C1 segment of cervical spinal cord (tissue), 14 donors: Measurements from ENCODE around the gene GALNT14.
A peak's percentile ranks its signal among the peaks of the same experiment; 100 is the strongest.
"Not testable (repeated sequence)": the region's sequence is repeated elsewhere in the genome, so short reads cannot be mapped to it uniquely, and the experiment has no call there.

Experiments
- DNase-seq, 14 donors: peaks; one replicate each; lab custom pipeline; 2025; lab: John Stamatoyannopoulos, UW

The GALNT14 gene, protein sequence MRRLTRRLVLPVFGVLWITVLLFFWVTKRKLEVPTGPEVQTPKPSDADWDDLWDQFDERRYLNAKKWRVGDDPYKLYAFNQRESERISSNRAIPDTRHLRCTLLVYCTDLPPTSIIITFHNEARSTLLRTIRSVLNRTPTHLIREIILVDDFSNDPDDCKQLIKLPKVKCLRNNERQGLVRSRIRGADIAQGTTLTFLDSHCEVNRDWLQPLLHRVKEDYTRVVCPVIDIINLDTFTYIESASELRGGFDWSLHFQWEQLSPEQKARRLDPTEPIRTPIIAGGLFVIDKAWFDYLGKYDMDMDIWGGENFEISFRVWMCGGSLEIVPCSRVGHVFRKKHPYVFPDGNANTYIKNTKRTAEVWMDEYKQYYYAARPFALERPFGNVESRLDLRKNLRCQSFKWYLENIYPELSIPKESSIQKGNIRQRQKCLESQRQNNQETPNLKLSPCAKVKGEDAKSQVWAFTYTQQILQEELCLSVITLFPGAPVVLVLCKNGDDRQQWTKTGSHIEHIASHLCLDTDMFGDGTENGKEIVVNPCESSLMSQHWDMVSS

GRCh38 chr2:31138037-31138962 is at the start of gene GALNT14:
GALNT14 (minus strand) TSS chr2:31138440; CDS start chr2:31138086, 354 bp downstream.
- peak in 11 of 14 donors; percentile 5 to 51 (median 26) for DNase-seq

GRCh38 chr2:31187166-31187565 is 48.9 kb upstream of the GALNT14 start:
- no peak for DNase-seq

DNA sequence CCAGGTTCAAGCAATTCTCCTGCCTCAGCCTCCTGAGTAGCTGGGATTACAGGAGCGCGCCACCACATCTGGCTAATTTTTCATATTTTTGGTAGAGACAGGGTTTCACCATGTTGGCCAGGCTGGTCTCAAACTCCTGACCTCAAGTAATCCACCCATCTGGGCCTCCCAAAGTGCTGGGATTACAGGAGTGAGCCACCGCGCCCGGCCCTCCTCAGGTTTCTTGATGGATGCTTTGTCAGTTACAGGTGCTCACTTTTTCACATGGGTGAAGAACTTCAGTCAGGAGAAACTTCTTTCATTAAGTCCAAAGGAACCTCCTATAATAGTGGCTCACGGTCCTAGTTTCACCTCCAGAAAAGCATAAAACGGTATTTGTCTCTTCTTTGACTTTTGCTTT is 45.7 kb upstream of the GALNT14 start:
- DNase-seq = not testable (repeated sequence)

- DNase-seq = no peak
Measured at GRCh38 chr2:31176742-31177141, 38.5 kb upstream of the GALNT14 start.

- DNase-seq = no peak
Measured at GRCh38 chr2:31171142-31171541, 32.9 kb upstream of the GALNT14 start.

- peak in 12 of 14 donors; percentile 1 to 58 (median 27) for DNase-seq
Measured at GRCh38 chr2:31170071-31170698, 31.9 kb upstream of the GALNT14 start.

GRCh38 chr2:31168291-31168690 is 30.1 kb upstream of the GALNT14 start:
- no peak for DNase-seq

- DNase-seq = no peak
Measured at GRCh38 chr2:31166925-31167324, 28.7 kb upstream of the GALNT14 start.

DNA sequence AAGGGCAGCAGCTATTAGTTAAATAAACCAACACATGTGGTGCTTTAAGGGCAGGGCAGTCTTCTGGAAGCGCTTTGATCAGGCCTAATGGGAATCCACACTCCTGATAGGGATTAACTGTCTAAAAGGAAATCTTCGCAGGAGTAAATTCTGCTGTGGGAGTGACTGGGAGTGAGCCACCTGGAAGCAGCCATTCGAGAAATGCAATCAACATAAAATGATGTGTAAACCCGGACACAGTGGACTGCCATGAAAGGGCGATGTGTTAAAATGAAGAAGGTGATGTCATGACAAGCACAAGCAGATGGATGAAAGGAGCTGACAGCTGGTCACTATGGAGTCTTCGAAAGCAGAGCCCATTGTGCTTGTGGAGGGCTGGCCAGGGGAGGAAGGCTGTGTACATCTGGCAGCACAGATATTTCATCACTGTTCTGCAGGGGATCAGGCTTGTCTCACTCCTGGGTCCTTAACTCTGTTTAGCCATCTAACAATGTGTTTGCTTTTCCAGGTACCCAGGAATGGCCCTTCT is 24.8 kb upstream of the GALNT14 start:
- DNase-seq = no peak

DNA sequence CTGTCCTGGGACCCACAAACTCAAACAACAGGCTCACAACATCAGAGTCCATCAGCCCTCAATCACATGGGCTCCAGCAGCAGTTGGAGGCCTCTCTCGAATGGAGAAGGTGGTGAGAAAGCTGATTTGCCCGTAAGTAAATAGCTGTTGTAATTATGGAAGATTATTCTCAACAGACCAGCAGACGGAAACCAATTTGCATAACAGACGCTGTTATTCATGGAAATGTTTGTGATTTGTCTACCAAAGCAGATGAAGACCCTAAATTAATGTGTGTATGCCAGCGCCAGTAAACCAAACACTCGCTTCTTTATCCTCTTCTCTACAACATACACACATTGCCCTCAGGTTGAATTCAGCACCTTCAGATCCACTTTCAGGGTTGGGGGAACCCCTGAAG is 23.4 kb upstream of the GALNT14 start:
- no peak for DNase-seq

DNA sequence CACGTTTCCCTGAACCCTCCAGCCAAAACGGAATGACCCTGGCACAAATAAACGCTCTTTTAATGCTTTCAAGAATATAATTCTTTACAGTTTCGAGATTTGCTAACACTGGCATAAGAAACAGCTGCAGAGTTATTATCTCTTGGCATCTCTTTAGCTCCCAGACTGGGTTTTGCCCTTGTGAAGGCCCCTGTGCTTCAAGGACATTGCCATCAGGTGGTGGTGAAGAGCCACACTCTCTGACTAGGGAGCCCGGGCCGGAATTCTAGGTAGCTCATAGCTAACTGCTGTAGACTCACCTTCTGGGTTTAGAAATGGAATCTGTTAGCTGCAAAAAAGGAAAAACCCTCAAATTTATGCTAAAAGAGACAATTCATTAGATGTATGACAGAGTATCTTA is 13.3 kb upstream of the GALNT14 start:
- DNase-seq = no peak

GRCh38 chr2:31150120-31150670 is 12.0 kb upstream of the GALNT14 start:
- no peak for DNase-seq

DNA sequence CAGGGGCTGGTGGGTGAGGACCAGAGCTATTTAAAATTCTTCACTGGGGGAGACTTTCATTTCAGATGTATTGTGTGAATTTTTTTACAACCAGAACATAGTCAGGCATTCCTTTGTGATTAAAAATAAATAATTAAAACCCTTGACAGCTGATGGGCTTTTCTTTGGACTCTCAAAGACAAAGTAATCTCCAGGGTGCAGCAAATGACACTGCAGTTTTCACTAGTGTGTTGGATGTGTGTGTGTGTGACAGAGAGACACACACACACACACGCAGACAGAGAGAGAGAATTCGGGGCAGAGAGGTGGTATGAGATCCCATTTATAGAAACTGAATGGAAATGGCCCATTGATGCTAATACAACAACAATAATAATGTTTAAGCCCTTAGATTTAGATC is 10.3 kb upstream of the GALNT14 start:
- DNase-seq = no peak

DNA sequence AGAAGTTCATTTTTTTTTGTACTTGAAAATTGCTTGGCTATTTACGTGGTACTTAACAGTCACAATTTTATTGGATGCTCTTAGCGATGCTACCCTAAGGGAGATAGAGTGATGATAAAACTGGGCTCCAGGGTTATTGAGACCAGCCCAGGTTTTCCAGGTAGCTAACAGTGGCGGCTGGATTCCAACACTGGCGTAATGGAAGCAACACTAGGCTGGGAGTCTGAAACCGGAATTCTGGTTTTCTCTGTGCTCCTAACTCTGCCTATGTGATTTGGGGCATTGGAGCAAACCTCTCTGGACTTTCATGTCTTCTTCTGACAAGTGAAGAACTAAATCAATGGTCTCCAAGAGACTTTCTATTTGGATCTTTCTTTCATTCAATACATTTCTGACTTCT is 9.4 kb upstream of the GALNT14 start:
- no peak for DNase-seq

DNA sequence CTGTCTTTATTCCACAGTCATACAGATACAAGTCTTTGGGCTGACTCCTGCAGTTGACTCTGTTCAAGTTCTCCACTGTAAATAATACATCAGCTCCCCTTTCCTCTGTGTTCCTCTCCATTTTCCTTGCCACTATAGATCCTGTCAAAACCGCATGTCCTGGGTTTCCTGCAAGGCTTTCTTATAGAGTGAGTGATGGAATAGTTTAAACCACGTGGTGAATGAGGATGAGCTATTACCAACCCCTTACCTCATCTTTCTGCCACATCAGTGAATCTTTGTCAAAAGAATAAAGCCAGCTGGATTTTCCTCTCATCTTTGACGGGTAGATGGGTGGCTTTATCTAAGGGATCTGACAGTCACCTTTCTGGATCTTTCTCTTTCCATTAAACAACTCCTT is 3.9 kb upstream of the GALNT14 start:
- no peak for DNase-seq

DNA sequence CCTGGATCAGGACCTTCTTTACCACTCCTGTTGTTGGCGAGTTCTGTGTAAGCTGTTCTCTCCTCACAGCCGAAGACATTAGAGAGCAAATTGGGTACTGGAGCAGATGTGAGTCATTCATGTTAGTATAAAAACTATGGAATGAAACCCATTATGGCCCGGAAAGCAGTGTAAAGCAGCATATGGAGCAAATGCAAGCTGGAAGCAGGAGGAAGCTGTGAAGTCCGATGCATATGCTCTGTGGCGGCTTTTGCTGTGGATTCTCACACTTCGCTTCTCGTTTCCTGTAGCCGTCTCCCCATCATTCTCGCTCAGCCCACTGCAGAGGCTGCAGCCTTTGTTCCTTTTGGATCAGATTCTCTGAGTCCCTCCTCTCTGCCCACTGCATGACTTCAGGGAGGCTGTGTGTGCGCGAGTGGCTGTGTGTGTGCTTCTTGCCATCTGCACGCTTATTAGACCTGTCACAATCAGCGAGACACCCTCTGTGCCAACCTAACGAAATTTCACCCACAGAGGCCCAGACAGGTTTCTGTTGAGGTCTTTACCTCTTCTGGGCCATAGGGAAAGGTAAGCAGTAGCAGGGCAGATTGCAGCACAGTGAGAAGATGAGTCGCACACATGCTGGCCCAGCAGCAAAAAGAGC is 3.3 kb upstream of the GALNT14 start:
- peak in 1 of 14 donors; percentile 8 for DNase-seq

DNA sequence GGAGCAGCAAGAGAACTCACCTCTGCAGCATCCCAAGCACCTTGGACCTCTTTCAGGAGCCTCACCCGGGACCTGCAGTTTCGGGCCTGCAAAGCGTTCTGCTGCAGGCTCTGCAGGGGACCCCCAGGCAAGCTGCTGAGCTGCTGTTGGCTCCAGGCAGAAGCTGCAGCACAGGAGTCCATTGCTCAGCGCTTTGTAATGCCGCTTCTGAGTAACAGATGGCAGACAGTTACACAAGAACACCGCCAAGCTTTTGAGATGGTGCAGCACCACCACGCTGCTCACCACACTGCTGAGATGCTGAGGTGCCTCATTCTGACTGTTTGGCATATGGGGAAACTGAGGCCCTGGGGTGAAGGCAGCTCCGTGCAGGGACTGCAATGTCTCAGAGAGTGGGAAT is 1.9 kb upstream of the GALNT14 start:
- peak in 1 of 14 donors; percentile 61 for DNase-seq

DNA sequence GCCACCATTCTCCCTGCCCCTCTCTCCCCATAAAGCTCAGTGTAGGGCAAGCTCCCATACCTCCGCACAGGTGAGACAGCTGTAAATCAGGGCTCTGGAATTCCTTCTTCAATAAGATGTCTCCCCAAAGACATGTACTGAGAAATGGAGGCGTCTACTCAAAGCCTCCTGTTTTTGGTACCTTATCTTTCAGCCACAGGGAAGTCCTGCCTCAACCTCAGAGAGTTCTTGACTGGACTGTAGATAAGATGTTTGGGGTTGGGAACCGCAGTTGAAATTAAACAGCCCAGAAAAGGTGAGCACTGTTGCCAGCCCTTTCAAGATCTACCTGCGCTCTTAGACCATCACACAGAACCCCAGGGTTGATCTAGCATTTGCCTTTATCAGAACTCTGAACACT is 1.4 kb upstream of the GALNT14 start:
- DNase-seq = no peak

GRCh38 chr2:31137211-31138036 is 816 bp downstream of the GALNT14 start:
- DNase-seq = no peak

DNA sequence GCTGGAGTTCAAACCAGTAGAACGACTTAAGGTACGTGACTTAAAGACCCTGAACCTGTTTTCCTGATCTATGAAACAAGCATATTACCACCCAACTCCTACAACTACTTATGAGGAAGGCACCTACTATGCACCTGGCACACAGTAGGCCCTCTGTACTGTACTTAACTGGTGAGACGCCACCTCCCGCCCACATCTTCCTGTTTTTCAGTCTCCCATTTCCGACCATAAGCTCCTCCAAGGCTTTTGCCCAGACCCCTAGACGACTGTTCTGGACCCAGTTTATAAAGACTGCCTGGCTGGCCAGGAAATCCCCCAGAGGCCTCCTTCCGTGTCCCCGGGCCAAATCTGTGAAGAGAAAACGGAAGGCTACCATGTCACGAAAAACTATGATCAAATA is 1.5 kb downstream of the GALNT14 start:
- no peak for DNase-seq
